HCT116 (cell line): ENCODE results near the gene DUSP18. TPM values are rescaled to one million over a fixed set of nuclear protein-coding genes. Genes with fewer than 3 reads are reported as not detected.

Experiments
- ATAC-seq: fragments of 200-7000 bp; cut with Tn5 transposase; 2 replicates; pipeline ENCODE4 v1.9.1; 2020; ENCODE audit warnings: mild to moderate bottlenecking, moderate library complexity
- BruUV-seq: library from RNA; stranded (reverse); fragments of 400-500 nt; replicated peaks from 2 replicates; lab custom pipeline; 2021; lab: Mats Ljungman, UMichigan
- CTCF ChIA-PET: fragments of 300-600 bp; sonication (Branson Sonifier 250); formaldehyde crosslinking; loops from one replicate; lab custom pipeline; 2021; ENCODE audit warnings: antibody characterized with exemption; lab: Charles Lee
- POLR2A ChIA-PET: fragments of 300-600, 350-600 bp; sonication (Branson Sonifier 250); formaldehyde crosslinking; loops from one replicate; lab custom pipeline; 2021; ENCODE audit warnings: antibody characterized with exemption; lab: Charles Lee
- RAD21 ChIA-PET, 2 experiments: fragments of 300-600 bp; sonication (Branson Sonifier 250); formaldehyde crosslinking; loops; one replicate each; lab custom pipeline; 2023; ENCODE audit warnings: low total read pairs in 2 of 2; ENCODE audit not compliant: uncharacterized antibody in 2 of 2, unreplicated experiment in 2 of 2, low non-redundant PET in 1 of 2; lab: Charles Lee
- DNase-seq: peaks from one replicate; pipeline ENCODE4 v3.0.0-alpha.2; 2010; ENCODE audit warnings: low read depth, low spot score
- H2AFZ ChIP-seq: fragments of 200-600 bp; shearing (Covaris generic), sonication (generic); 2 replicates; pipeline ENCODE4 v1.6.1; 2017; ENCODE audit warnings: low read depth, mixed run types, mixed read lengths, antibody characterized with exemption, low read length; ENCODE audit not compliant: poor library complexity, severe bottlenecking
- H3K27ac ChIP-seq: 2 replicates; pipeline ENCODE4 v1.5.1; 2012; ENCODE audit warnings: low read depth, low read length
- H3K27me3 ChIP-seq: fragments of 200-600 bp; sonication (generic); 2 replicates; pipeline ENCODE4 v1.6.1; 2016; ENCODE audit warnings: mixed run types, low read length, mixed read lengths; ENCODE audit not compliant: insufficient read depth
- H3K36me3 ChIP-seq, 2 experiments: fragments of 200-500 bp in 1 of 2; fragments of 200-600 bp in 1 of 2; sonication (Bioruptor generic) in 1 of 2; sonication (generic) in 1 of 2; 2 replicates each; pipeline versions ENCODE4 v1.5.1 to v1.6.1; 2014 to 2016; ENCODE audit warnings: low read length in 2 of 2, inconsistent platforms in 1 of 2, mixed read lengths in 1 of 2, mixed run types in 1 of 2; ENCODE audit not compliant: insufficient read depth in 2 of 2, control insufficient read depth in 1 of 2
- H3K4me1 ChIP-seq, 2 experiments: fragments of 200-600 bp in 1 of 2; sonication (generic) in 1 of 2; 2 replicates each; pipeline versions ENCODE4 v1.5.1 to v1.6.1; 2012 to 2017; ENCODE audit warnings: low read length in 2 of 2, inconsistent platforms in 1 of 2, mild to moderate bottlenecking in 1 of 2, mixed read lengths in 1 of 2, mixed run types in 1 of 2, moderate library complexity in 1 of 2; ENCODE audit not compliant: insufficient read depth in 2 of 2, control insufficient read depth in 1 of 2
- H3K4me2 ChIP-seq: fragments of 200-600 bp; sonication (generic); 2 replicates; pipeline ENCODE4 v1.6.1; 2017; ENCODE audit warnings: mixed run types, low read length, mixed read lengths
- H3K4me3 ChIP-seq, 2 experiments: fragments of 200-600 bp in 1 of 2; sonication (generic) in 1 of 2; replicated peaks in 1 of 2; 2 replicates each; pipeline ENCODE4 v1.5.1; 2011 to 2016; ENCODE audit warnings: low read length in 2 of 2, control low read depth in 1 of 2, low read depth in 1 of 2, mild to moderate bottlenecking in 1 of 2, mixed read lengths in 1 of 2, mixed run types in 1 of 2
- H3K79me2 ChIP-seq: fragments of 200-600 bp; sonication (generic); 2 replicates; pipeline ENCODE4 v1.6.1; 2017; ENCODE audit warnings: mild to moderate bottlenecking, mixed run types, low read length, moderate library complexity, mixed read lengths; ENCODE audit not compliant: insufficient read depth
- H3K9ac ChIP-seq: fragments of 200-600 bp; sonication (generic); 2 replicates; pipeline ENCODE4 v1.6.1; 2016; ENCODE audit warnings: low read length, mixed read lengths
- H3K9me2 ChIP-seq: fragments of 200-600 bp; sonication (generic), shearing (Covaris generic); 2 replicates; pipeline ENCODE4 v1.6.1; 2017; ENCODE audit warnings: mixed run types, mild to moderate bottlenecking, moderate library complexity; ENCODE audit not compliant: insufficient read depth
- H3K9me3 ChIP-seq, 2 experiments: fragments of 200-500 bp in 1 of 2; fragments of 200-600 bp in 1 of 2; sonication (Bioruptor generic) in 1 of 2; sonication (generic) in 1 of 2; 2 replicates each; pipeline ENCODE4 v1.6.1; 2014 to 2017; ENCODE audit warnings: low read length in 2 of 2, mixed read lengths in 2 of 2, inconsistent platforms in 1 of 2, low read depth in 1 of 2, mild to moderate bottlenecking in 1 of 2, mixed run types in 1 of 2, moderate library complexity in 1 of 2; ENCODE audit not compliant: control insufficient read depth in 1 of 2, insufficient read depth in 1 of 2
- H4K20me1 ChIP-seq: fragments of 200-600 bp; sonication (generic), shearing (Covaris generic); 2 replicates; pipeline ENCODE4 v1.6.1; 2017; ENCODE audit warnings: mixed run types, mild to moderate bottlenecking, moderate library complexity; ENCODE audit not compliant: insufficient read depth
- CEBPB ChIP-seq: IDR thresholded peaks from 2 replicates; pipeline ENCODE4 v1.6.1; 2012; ENCODE audit warnings: low read depth
- EGR1 ChIP-seq: IDR thresholded peaks from 2 replicates; pipeline ENCODE4 v1.6.1; 2012; ENCODE audit warnings: low read depth
- ELF1 ChIP-seq: IDR thresholded peaks from 2 replicates; pipeline ENCODE4 v1.6.1; 2012; ENCODE audit warnings: low read depth, borderline replicate concordance
- EZH2 ChIP-seq: fragments of 200-600 bp; sonication (generic); IDR thresholded peaks from 2 replicates; pipeline ENCODE4 v1.6.1; 2017; ENCODE audit warnings: antibody characterized with exemption, mixed run types
- EZH2phosphoT487 ChIP-seq: fragments of 200-600 bp; IDR thresholded peaks from 2 replicates; pipeline ENCODE4 v1.6.1; 2018; ENCODE audit warnings: antibody characterized with exemption, borderline replicate concordance
- FOSL1 ChIP-seq: IDR thresholded peaks from 2 replicates; pipeline ENCODE4 v1.6.1; 2012; ENCODE audit warnings: low read depth
- MAX ChIP-seq: IDR thresholded peaks from 2 replicates; pipeline ENCODE4 v1.6.1; 2012
- POLR2A ChIP-seq: IDR thresholded peaks from 2 replicates; pipeline ENCODE4 v1.7.0; 2011; ENCODE audit warnings: borderline replicate concordance; ENCODE audit not compliant: insufficient read depth, insufficient read length; ENCODE audit errors: extremely low read depth
- SIN3A ChIP-seq: IDR thresholded peaks from 2 replicates; pipeline ENCODE4 v1.6.1; 2012; ENCODE audit warnings: low read depth
- SP1 ChIP-seq: IDR thresholded peaks from 2 replicates; pipeline ENCODE4 v1.6.1; 2012; ENCODE audit warnings: low read depth
- SRF ChIP-seq: IDR thresholded peaks from 2 replicates; pipeline ENCODE4 v1.6.1; 2012; ENCODE audit warnings: low read depth
- TCF7L2 ChIP-seq: IDR thresholded peaks from 2 replicates; pipeline ENCODE4 v1.7.0; 2011; ENCODE audit warnings: borderline replicate concordance, inconsistent platforms; ENCODE audit not compliant: insufficient read depth, insufficient read length; ENCODE audit errors: extremely low read depth
- YY1 ChIP-seq: IDR thresholded peaks from 2 replicates; pipeline ENCODE4 v1.6.1; 2011; ENCODE audit warnings: low read length, low read depth, moderate library complexity, mild to moderate bottlenecking; ENCODE audit not compliant: insufficient replicate concordance; ENCODE audit errors: extremely low read depth
- ZBTB33 ChIP-seq: IDR thresholded peaks from 2 replicates; pipeline ENCODE4 v1.6.1; 2011; ENCODE audit warnings: mild to moderate bottlenecking, low read length, moderate library complexity; ENCODE audit not compliant: insufficient replicate concordance; ENCODE audit errors: extremely low read depth
- ZFX ChIP-seq: fragments of 450-650 bp; IDR thresholded peaks from 2 replicates; pipeline ENCODE4 v1.6.1; 2017
- ZNF274 ChIP-seq: fragments of 200-500 bp; sonication (Bioruptor generic); IDR thresholded peaks from 2 replicates; pipeline ENCODE4 v1.6.1; 2014; ENCODE audit warnings: mild to moderate bottlenecking, low read depth, low read length, inconsistent platforms
- intact Hi-C: fragments of 100-400 bp; cut with micrococcal nuclease; formaldehyde crosslinking; loops from 2 replicates; pipeline ENCODE4 v1.10.0; 2022
- total RNA-seq: library from RNA; stranded (reverse); gene quantifications from one replicate; pipeline ENCODE4 v1.2.1, GENCODE V29; 2021; ENCODE audit not compliant: unreplicated experiment

Gene DUSP18
- total RNA-seq, 1 experiment from 2014 or later: 9.7 TPM

GRCh38 chr22:30662040-30662439 lies 5.6 kb downstream of the DUSP18 start:
- Histone ChIP-seq H3K36me3 (peaks cover 0 to 4% of the 10 kb centered on the region in 2 experiments; a peak in 2 of 4 replicates), H3K9ac (no peak overlapping the region), H3K79me2 (no peaks in the 10 kb centered on the region), H3K27me3 (no peaks in the 10 kb centered on the region), H3K9me3 (no peaks in the 10 kb centered on the region), H2AFZ (no peak overlapping the region), H3K4me1 (peaks cover 5 to 6% of the 10 kb centered on the region in 2 experiments; a peak in 3 of 4 replicates), H3K4me3 (no peak overlapping the region), H3K4me2 (no peak overlapping the region), H4K20me1 (no peaks in the 10 kb centered on the region), H3K27ac (no peak overlapping the region), H3K9me2 (no peaks in the 10 kb centered on the region)
- intact Hi-C loops: no loop called here
- ATAC-seq: no peak
- ChIA-PET RAD21 (no interaction called here), CTCF (interaction anchor here (0.7 kb wide), 1 partner anchor 12 kb away, joined by 3 read pairs; no protein-coding TSS in a partner anchor), POLR2A (no interaction called here)
- no TSS peak for BruUV-seq
- DNase-seq: no peak
- TF ChIP-seq POLR2A: no peak
- TF ChIP-seq YY1: no peak
- no peak for TF ChIP-seq ELF1
- no peak for TF ChIP-seq SRF
- TF ChIP-seq EGR1: no peak
- TF ChIP-seq ZFX: no peak
- no peak for TF ChIP-seq SIN3A
- no peak for TF ChIP-seq EZH2phosphoT487
- TF ChIP-seq TCF7L2: no peak
- no peak for TF ChIP-seq FOSL1
- no peak for TF ChIP-seq ZNF274

GRCh38 chr22:30655532-30655931 lies 12.1 kb downstream of the DUSP18 start:
- Histone ChIP-seq H3K4me3 (no peak overlapping the region), H3K9ac (no peak overlapping the region), H3K9me3 (no peaks in the 10 kb centered on the region), H3K27me3 (no peaks in the 10 kb centered on the region), H2AFZ (no peak overlapping the region), H3K79me2 (no peaks in the 10 kb centered on the region), H3K27ac (no peak overlapping the region), H3K36me3 (no peaks in the 10 kb centered on the region), H3K4me2 (no peak overlapping the region), H3K4me1 (peaks cover 1 to 10% of the 10 kb centered on the region in 2 experiments; a peak in 3 of 4 replicates), H4K20me1 (no peaks in the 10 kb centered on the region), H3K9me2 (no peaks in the 10 kb centered on the region)
- POLR2A ChIA-PET: interaction anchor here (0.6 kb wide), 1 partner anchor 14 kb away, joined by 3 read pairs; no protein-coding TSS in a partner anchor
- BruUV-seq: no TSS peak
- CTCF ChIA-PET: interaction anchor here (0.8 kb wide), 1 partner anchor 20 kb away, joined by 3 read pairs; the partner anchor contains the start of gene SLC35E4
- ATAC-seq (no peak), DNase-seq (no peak)
- RAD21 ChIA-PET: no interaction called here
- intact Hi-C loops: no loop called here
- TF ChIP-seq ZBTB33: no peak
- TF ChIP-seq CEBPB: no peak
- no peak for TF ChIP-seq SP1
- TF ChIP-seq YY1: no peak
- no peak for TF ChIP-seq MAX
- TF ChIP-seq EGR1: no peak
- no peak for TF ChIP-seq TCF7L2
- TF ChIP-seq ZFX: no peak
- no peak for TF ChIP-seq SRF
- no peak for TF ChIP-seq SIN3A
- TF ChIP-seq EZH2: no peak
